H9 (cell line): ENCODE measurements around the gene VAPA. TPM values are rescaled to one million over a fixed set of nuclear protein-coding genes. Genes with fewer than 3 reads are reported as not detected.

Experiments used
- DNase-seq: peaks from one replicate; pipeline ENCODE4 v3.0.0-alpha.2; 2017
- H2AFZ ChIP-seq: one replicate; pipeline ENCODE4 v1.6.1; 2013; ENCODE audit warnings: mild to moderate bottlenecking, low read length, control low read depth, moderate library complexity
- H2AK5ac ChIP-seq: 2 replicates; pipeline ENCODE4 v1.6.1; 2013; ENCODE audit warnings: low read length, control low read depth, mixed read lengths; ENCODE audit not compliant: insufficient read length
- H2BK120ac ChIP-seq: one replicate; pipeline ENCODE4 v1.6.1; 2013; ENCODE audit warnings: low read depth, mild to moderate bottlenecking, low read length, control low read depth, inconsistent platforms; ENCODE audit not compliant: poor library complexity, severe bottlenecking
- H2BK12ac ChIP-seq: 2 replicates; pipeline ENCODE4 v1.6.1; 2013; ENCODE audit warnings: low read length, control low read depth, mixed read lengths, low read depth; ENCODE audit not compliant: insufficient read length
- H2BK15ac ChIP-seq: 2 replicates; pipeline ENCODE4 v1.6.1; 2013; ENCODE audit warnings: low read depth, low read length, control low read depth
- H2BK20ac ChIP-seq: one replicate; pipeline ENCODE4 v1.6.1; 2013; ENCODE audit warnings: low read depth, mild to moderate bottlenecking, low read length, control low read depth, inconsistent platforms; ENCODE audit not compliant: poor library complexity, severe bottlenecking
- H2BK5ac ChIP-seq: 2 replicates; pipeline ENCODE4 v1.6.1; 2013; ENCODE audit warnings: low read length, control low read depth, mixed read lengths; ENCODE audit not compliant: insufficient read length
- H3K14ac ChIP-seq: 2 replicates; pipeline ENCODE4 v1.6.1; 2013; ENCODE audit warnings: low read length, control low read depth; ENCODE audit not compliant: insufficient read depth
- H3K18ac ChIP-seq: 2 replicates; pipeline ENCODE4 v1.6.1; 2013; ENCODE audit warnings: low read depth, mild to moderate bottlenecking, mixed read lengths, low read length, control low read depth; ENCODE audit not compliant: insufficient read length
- H3K23ac ChIP-seq: 2 replicates; pipeline ENCODE4 v1.6.1; 2013; ENCODE audit warnings: low read length, control low read depth, mixed read lengths, low read depth; ENCODE audit not compliant: insufficient read length
- H3K23me2 ChIP-seq: 2 replicates; pipeline ENCODE4 v1.6.1; 2013; ENCODE audit warnings: low read depth, mild to moderate bottlenecking, mixed read lengths, low read length, control low read depth; ENCODE audit not compliant: insufficient read length, poor library complexity, severe bottlenecking
- H3K27ac ChIP-seq: 2 replicates; pipeline ENCODE4 v1.5.1; 2013; ENCODE audit warnings: low read length, control low read depth, mixed read lengths, low read depth; ENCODE audit not compliant: insufficient read length
- H3K27me3 ChIP-seq: 2 replicates; pipeline ENCODE4 v1.6.1; 2013; ENCODE audit warnings: low read length, control low read depth, inconsistent platforms; ENCODE audit not compliant: insufficient read depth
- H3K4ac ChIP-seq: 2 replicates; pipeline ENCODE4 v1.6.1; 2013; ENCODE audit warnings: low read depth, mild to moderate bottlenecking, control low read depth, inconsistent platforms, low read length, moderate library complexity
- H3K4me1 ChIP-seq: 2 replicates; pipeline ENCODE4 v1.6.1; 2013; ENCODE audit warnings: low read length, control low read depth, inconsistent platforms; ENCODE audit not compliant: insufficient read depth
- H3K4me2 ChIP-seq: 2 replicates; pipeline ENCODE4 v1.6.1; 2013; ENCODE audit warnings: low read length, control low read depth, mixed read lengths; ENCODE audit not compliant: insufficient read length, insufficient read depth
- H3K56ac ChIP-seq: 2 replicates; pipeline ENCODE4 v1.6.1; 2013; ENCODE audit warnings: low read depth, mild to moderate bottlenecking, mixed read lengths, low read length, control low read depth; ENCODE audit not compliant: insufficient read length
- H3K79me1 ChIP-seq: 2 replicates; pipeline ENCODE4 v1.6.1; 2013; ENCODE audit warnings: low read depth, mild to moderate bottlenecking, moderate library complexity, low read length, control low read depth, inconsistent platforms; ENCODE audit not compliant: insufficient read depth, poor library complexity, severe bottlenecking
- H3K79me2 ChIP-seq: 2 replicates; pipeline ENCODE4 v1.6.1; 2013; ENCODE audit warnings: low read length, control low read depth, inconsistent platforms; ENCODE audit not compliant: insufficient read depth
- H3K9ac ChIP-seq: 2 replicates; pipeline ENCODE4 v1.6.1; 2013; ENCODE audit warnings: low read length, control low read depth, mixed read lengths; ENCODE audit not compliant: insufficient read length; ENCODE audit errors: extremely low read depth
- H3K9me3 ChIP-seq: one replicate; pipeline ENCODE4 v1.6.1; 2013; ENCODE audit warnings: low read depth, low read length, inconsistent platforms; ENCODE audit not compliant: control insufficient read depth
- H3T11ph ChIP-seq: one replicate; pipeline ENCODE4 v1.6.1; 2013; ENCODE audit warnings: mild to moderate bottlenecking, low read length, control low read depth, inconsistent platforms
- H4K20me1 ChIP-seq: one replicate; pipeline ENCODE4 v1.6.1; 2013; ENCODE audit not compliant: control insufficient read depth, insufficient read length, insufficient read depth
- H4K5ac ChIP-seq: 2 replicates; pipeline ENCODE4 v1.6.1; 2013; ENCODE audit warnings: low read depth, mild to moderate bottlenecking, mixed read lengths, low read length, control low read depth; ENCODE audit not compliant: insufficient read length
- H4K8ac ChIP-seq: replicated peaks from 2 replicates; pipeline ENCODE4 v1.6.1; 2013; ENCODE audit warnings: low read length, control low read depth, mixed read lengths, low read depth; ENCODE audit not compliant: insufficient read length
- H4K91ac ChIP-seq: 2 replicates; pipeline ENCODE4 v1.6.1; 2013; ENCODE audit warnings: low read depth, mild to moderate bottlenecking, moderate library complexity, mixed read lengths, low read length, control low read depth; ENCODE audit not compliant: insufficient read length
- H3K27ac Mint-ChIP-seq, 3 experiments: 2 replicates in 2 of 3; 3 replicates in 1 of 3; pipeline ENCODE4 v1.8.0; 2020 to 2021; ENCODE audit warnings: mixed read lengths in 3 of 3, mild to moderate bottlenecking in 1 of 3, moderate library complexity in 1 of 3
- H3K27me3 Mint-ChIP-seq: 2 replicates; pipeline ENCODE4 v1.8.0; 2021; ENCODE audit warnings: low read depth, mild to moderate bottlenecking, moderate library complexity, mixed read lengths
- H3K36me3 Mint-ChIP-seq, 3 experiments: 2 replicates in 2 of 3; 3 replicates in 1 of 3; pipeline ENCODE4 v1.8.0; 2020 to 2021; ENCODE audit warnings: low read depth in 3 of 3, mixed read lengths in 3 of 3; ENCODE audit not compliant: insufficient read depth in 1 of 3
- H3K4me1 Mint-ChIP-seq, 2 experiments: 2 replicates each; pipeline ENCODE4 v1.8.0; 2020; ENCODE audit warnings: mixed read lengths in 2 of 2
- H3K4me3 Mint-ChIP-seq, 2 experiments: 2 replicates in 1 of 2; 3 replicates in 1 of 2; pipeline ENCODE4 v1.8.0; 2020 to 2021; ENCODE audit warnings: mild to moderate bottlenecking in 2 of 2, mixed read lengths in 2 of 2, moderate library complexity in 1 of 2
- H3K9me3 Mint-ChIP-seq, 2 experiments: 2 replicates in 1 of 2; 3 replicates in 1 of 2; pipeline ENCODE4 v1.8.0; 2020; ENCODE audit warnings: mild to moderate bottlenecking in 2 of 2, mixed read lengths in 2 of 2, moderate library complexity in 1 of 2
- CTCF ChIP-seq: fragments of 200-600 bp; sonication (generic); conservative IDR thresholded peaks from 3 replicates; pipeline ENCODE4 v1.8.0; 2021; ENCODE audit warnings: antibody characterized with exemption, mild to moderate bottlenecking
- WGBS: extraction: QIAGEN DNeasy Blood & Tissue Kit; methylation state at CpG from one replicate; pipeline ENCODE4 v1.1.7; 2013; ENCODE audit warnings: missing lambda C conversion rate, low lambda C conversion rate, mixed read lengths; ENCODE audit not compliant: insufficient read length; ENCODE audit errors: extremely low coverage; 5-methylcytosine and 5-hydroxymethylcytosine counted together
- total RNA-seq: library from RNA; stranded (reverse); gene quantifications from 2 replicates; pipeline ENCODE4 v1.2.1, GENCODE V29; 2021

VAPA gene
- total RNA-seq, 1 experiment from 2014 or later, result 141 TPM

GRCh38 chr18:9992973-9993520, 79.2 kb downstream of the VAPA start:
- Histone ChIP-seq H3K27ac (no peak overlapping the region), H3K56ac (no peak overlapping the region), H3K4me1 (no peaks in the 10 kb centered on the region), H4K8ac (no peak overlapping the region), H3K18ac (no peak overlapping the region), H2AFZ (no peak overlapping the region), H3K14ac (no peak overlapping the region), H3K79me2 (no peaks in the 10 kb centered on the region), H2BK5ac (no peak overlapping the region), H3T11ph (no peak overlapping the region), H3K23me2 (no peaks in the 10 kb centered on the region), H2BK15ac (no peak overlapping the region), H3K79me1 (no peaks in the 10 kb centered on the region), H3K27me3 (no peaks in the 10 kb centered on the region), H4K20me1 (peaks cover 4% of the 10 kb centered on the region), H4K91ac (no peak overlapping the region), H3K4ac (no peak overlapping the region), H3K4me2 (no peak overlapping the region), H2BK20ac (no peak overlapping the region), H3K9me3 (no peaks in the 10 kb centered on the region), H2AK5ac (no peak overlapping the region), H2BK120ac (no peak overlapping the region), H4K5ac (no peak overlapping the region), H2BK12ac (no peak overlapping the region), H3K23ac (no peak overlapping the region), H3K9ac (no peak overlapping the region)
- Mint-ChIP-seq H3K4me1 (peaks cover 0 to 3% of the 10 kb centered on the region in 2 experiments; a peak in 1 of 4 replicates), H3K36me3 (peaks cover 0 to 2% (median 0%) of the 10 kb centered on the region in 3 experiments; a peak in 2 of 7 replicates), H3K27ac (peak overlapping the region in 1 of 3 experiments; percentile 10; a peak in 1 of 7 replicates), H3K9me3 (peaks cover 4% of the 10 kb centered on the region in 2 experiments; a peak in 4 of 5 replicates), H3K27me3 (peaks cover 5% of the 10 kb centered on the region), H3K4me3 (no peak overlapping the region)
- no CpG with 5 or more reads among the region's 11 CpGs for WGBS
- no peak for DNase-seq
- TF ChIP-seq CTCF, result no peak
